Glomerular visceral epithelial cell (primary cell): ENCODE measurements around the gene FMN1.

Experiments
- DNase-seq: peaks from one replicate; pipeline ENCODE4 v3.0.0-alpha.2; 2016; ENCODE audit errors: extremely low spot score

The FMN1 gene

GRCh38 chr15:32826685-32827084 lies 367.8 kb downstream of the FMN1 start:
- no peak for DNase-seq

GRCh38 chr15:32825219-32825618 lies 369.3 kb downstream of the FMN1 start:
- peak; percentile 36 for DNase-seq

GRCh38 chr15:32824777-32825176 lies 369.7 kb downstream of the FMN1 start:
- peak; percentile 94 for DNase-seq

GRCh38 chr15:32823750-32824149 lies 370.8 kb downstream of the FMN1 start:
- DNase-seq: no peak

GRCh38 chr15:32822739-32823138 lies 371.8 kb downstream of the FMN1 start:
- DNase-seq: no peak

GRCh38 chr15:32819448-32819847 lies 375.1 kb downstream of the FMN1 start:
- DNase-seq: no peak

GRCh38 chr15:32818758-32819447 lies 375.6 kb downstream of the FMN1 start:
- DNase-seq: peak; percentile 83

- DNase-seq: no peak
These were observed 376.9 kb downstream of the FMN1 start for GRCh38 chr15:32817577-32817976.

- DNase-seq: peak; percentile 53
These were observed 387.2 kb downstream of the FMN1 start for GRCh38 chr15:32807331-32807730.

GRCh38 chr15:32803631-32804030 lies 390.9 kb downstream of the FMN1 start:
- DNase-seq: no peak

GRCh38 chr15:32802286-32802936 lies 392.1 kb downstream of the FMN1 start:
- DNase-seq: peak; percentile 87

GRCh38 chr15:32799936-32800535 lies 394.5 kb downstream of the FMN1 start:
- no peak for DNase-seq

- DNase-seq: no peak
These were observed 397.7 kb downstream of the FMN1 start for GRCh38 chr15:32796856-32797255.

GRCh38 chr15:32794973-32795372 lies 399.5 kb downstream of the FMN1 start:
- DNase-seq: no peak

- DNase-seq: no peak
These were observed 402.1 kb downstream of the FMN1 start for GRCh38 chr15:32792436-32792835.

GRCh38 chr15:32790352-32790999 lies 404.0 kb downstream of the FMN1 start:
- DNase-seq: peak; percentile 26

- DNase-seq: no peak
These were observed 406.6 kb downstream of the FMN1 start for GRCh38 chr15:32787949-32788348.

- no peak for DNase-seq
These were observed 407.6 kb downstream of the FMN1 start for GRCh38 chr15:32786906-32787305.

GRCh38 chr15:32784581-32784980 lies 409.9 kb downstream of the FMN1 start:
- DNase-seq: no peak

GRCh38 chr15:32781781-32782180 lies 412.7 kb downstream of the FMN1 start:
- DNase-seq: no peak

- peak; percentile 28 for DNase-seq
These were observed 415.9 kb downstream of the FMN1 start for GRCh38 chr15:32778391-32779176.

- no peak for DNase-seq
These were observed 419.4 kb downstream of the FMN1 start for GRCh38 chr15:32775103-32775502.
